HG03103 (cell line): ENCODE data around the gene EXD3.

Experiments used
- ATAC-seq: cut with Tn5 transposase; IDR thresholded peaks from one replicate; pipeline ENCODE4 v1.9.1; 2021; ENCODE audit warnings: low read depth; ENCODE audit not compliant: unreplicated experiment

The EXD3 gene

DNA sequence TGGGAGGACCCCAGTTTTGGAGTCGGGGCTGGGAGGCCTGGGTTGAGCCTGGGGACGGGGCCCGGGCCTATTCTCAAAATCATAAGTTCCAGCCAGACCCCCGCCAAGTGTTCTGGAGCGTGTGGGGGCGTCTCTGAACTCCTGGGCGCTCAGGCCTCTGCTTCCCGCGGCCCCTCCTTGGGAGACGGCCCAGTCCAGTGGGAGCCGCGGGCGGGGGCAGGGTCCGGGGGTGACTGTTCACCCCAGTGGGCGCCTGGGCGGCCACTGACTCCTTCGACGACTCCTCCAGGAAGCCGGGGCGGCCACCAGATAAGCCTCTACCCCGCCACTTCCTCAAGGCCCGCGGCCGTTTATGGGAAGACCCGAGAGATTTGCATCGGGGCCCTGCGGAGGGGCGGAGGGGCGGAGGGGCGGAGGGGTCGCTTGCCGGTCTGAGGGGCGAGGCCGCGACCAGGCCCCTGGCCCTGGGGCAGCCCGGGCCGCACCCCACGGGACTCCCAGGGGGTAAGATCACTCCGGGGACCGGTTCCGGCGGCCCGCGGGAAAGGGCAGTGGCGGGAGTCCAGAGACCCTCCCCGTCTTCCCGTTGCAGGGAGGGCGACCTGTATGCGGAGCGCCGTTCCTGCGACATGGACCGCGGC is 144.8 kb downstream of the EXD3 start:
- ATAC-seq, result no peak

- peak; percentile 50 for ATAC-seq
Measured at GRCh38 chr9:137277329-137278041, 145.5 kb downstream of the EXD3 start, which contains the start of gene TOR4A. TSS of gene TOR4A (plus strand) at chr9:137277726. CDS start at chr9:137278690, 964 bp downstream.

DNA sequence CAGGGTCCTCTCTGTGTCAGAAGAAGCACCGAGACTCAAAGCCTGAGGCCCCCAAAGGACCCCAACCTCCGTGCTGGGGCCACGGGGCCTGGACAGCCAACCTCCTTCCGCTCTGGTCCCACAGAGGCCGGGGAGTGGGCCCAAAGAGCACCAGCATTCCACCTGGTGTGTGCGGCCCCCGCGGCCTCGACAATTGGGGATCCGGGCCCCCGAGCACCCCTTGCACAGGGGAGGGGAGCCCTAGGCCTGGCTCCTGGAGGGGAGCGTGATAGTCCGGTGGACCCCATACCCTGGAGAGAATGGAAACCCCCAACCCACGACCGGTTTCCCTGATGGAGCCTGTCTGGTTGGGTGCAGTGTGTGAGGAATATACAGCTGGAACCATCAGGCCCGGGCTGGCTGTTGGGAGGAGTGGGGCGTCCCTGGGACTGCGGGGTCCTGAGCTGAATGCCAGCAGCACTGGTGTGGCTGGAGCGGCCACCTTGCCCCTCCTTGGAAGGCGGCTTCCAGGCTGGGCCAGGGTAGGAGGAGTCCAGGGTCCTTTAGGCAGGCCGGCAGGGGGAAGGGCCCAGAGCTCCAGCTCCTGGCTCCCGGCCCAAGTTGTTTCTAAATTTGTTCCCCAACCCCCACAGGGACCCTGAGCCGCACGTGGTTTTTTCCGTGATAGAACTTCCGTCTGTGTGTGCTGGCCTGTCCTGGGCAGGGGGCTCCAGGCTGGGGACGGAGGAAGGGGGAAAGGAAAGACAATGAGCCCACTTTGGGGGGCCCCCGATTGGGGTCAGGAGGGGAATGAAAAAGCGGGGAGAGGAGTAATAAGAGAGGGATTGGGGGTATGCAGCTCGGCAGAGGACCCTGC is 146.3 kb downstream of the EXD3 start:
- ATAC-seq, result no peak

- ATAC-seq, result no peak
Measured at GRCh38 chr9:137275588-137276472, 147.1 kb downstream of the EXD3 start.

GRCh38 chr9:137275203-137275587 is 147.8 kb downstream of the EXD3 start:
- no peak for ATAC-seq

DNA sequence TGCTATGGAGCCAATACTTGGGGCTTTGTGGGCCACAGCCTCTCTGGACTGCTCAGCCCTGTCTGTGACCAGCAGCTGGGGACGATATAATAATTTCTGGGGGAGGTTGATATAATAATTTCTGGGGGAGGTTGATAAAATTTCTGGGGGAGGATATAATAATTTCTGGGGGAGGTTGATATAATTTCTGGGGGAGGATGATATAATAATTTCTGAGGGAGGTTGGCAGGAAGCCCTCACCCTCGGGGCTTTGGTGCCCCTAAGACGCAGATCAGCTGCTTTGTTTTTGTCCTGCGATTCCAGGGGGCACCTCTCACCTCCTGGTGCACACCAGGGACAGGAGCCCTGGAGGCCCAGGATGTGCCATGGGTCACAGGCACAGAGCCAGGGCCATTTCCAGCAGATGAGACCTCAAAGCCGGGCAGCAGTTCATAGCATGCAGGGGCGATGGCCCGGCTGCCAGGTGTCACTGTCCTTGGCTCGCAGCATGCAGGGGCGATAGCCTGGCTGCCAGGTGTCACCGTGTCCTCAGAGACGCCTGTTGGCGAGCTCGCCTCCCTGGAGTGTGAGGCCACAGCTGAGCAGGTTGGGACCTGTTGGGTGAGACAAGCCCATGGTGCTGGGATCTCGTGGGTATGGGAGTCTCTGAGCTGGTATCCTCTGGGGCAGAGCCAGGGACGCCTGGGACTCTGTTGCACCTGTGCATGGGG is 149.2 kb downstream of the EXD3 start:
- ATAC-seq, result no peak

DNA sequence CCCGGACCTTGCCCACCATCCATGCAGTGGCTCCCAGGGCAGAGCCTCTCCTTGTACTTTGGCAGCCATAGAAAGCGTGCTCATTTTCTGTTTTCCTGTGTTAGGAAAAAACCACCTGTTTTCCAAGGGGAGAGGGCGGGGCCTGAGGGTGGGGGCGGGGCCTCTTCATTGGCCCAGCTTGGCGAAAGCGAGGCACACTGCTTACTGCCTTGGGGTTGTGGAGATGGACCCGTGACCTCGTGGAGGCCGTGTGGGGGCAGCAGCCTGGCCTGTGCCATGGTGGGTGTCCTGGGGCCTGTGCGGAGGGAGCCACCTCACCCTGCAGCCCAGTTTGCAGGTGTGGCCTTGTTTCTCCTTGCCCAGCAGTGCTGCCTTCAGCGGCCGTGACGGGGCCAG is 149.9 kb downstream of the EXD3 start:
- ATAC-seq, result no peak

DNA sequence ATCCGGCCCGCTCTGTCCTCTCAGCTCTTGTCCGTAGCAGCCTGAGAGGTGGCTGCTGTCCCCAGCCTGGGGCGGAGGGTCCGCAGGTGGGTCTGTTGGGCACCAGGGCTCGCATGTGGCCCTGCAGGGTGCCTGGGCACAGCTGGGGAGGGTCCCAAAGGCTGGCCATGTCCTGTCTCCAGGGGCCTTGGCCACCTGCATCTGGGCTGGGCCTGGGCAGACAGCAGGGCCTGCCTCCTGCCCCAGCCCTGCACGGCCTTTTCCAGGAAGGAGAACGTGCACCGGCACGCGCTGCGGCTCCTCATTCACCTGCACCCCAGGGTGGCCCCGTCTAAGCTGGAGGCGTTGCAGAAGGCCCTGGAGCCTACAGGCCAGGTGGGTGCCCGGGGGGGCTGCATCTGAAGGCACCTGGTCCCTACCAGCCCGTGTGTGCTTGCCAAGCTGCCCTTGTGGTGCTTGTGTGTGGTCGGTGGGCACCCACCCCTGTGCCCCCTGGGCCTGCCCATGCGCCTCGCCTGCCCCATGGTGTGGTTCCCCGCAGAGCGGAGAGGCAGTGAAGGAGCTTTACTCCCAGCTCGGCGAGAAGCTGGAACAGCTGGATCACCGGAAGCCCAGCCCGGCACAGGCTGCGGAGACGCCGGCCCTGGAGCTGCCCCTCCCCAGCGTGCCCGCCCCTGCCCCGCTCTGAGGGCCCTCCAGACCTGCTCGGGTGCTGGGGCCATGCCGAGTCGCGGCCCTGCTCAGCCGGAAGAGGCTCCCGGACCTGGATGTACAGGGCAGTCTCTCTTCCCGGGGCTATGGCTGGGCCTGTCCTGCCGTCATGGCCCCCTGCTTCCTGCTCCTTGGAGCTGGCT is 150.5 kb downstream of the EXD3 start:
- no peak for ATAC-seq

DNA sequence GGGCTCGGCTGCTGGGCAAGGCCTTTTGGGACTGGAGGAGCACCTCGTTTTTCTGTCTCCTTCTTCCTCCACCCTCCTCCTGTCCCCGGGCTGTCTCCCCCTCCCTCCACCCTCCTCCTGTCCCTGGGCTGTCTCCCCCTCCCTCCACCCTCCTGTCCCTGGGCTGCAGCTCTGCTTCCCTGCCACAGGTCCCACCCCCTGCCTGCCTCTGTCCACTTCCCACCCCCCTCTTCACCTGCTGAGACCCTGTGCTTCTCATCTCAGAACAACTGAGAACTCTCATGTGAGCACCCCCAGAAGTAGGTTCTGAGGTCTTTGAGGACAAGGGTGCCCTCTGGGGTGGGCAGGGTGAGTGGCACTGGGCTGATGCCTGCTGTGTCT is 151.3 kb downstream of the EXD3 start:
- ATAC-seq, result no peak

- no peak for ATAC-seq
Measured at GRCh38 chr9:137270929-137271695, 151.8 kb downstream of the EXD3 start.

GRCh38 chr9:137269231-137269772 is 153.7 kb downstream of the EXD3 start:
- no peak for ATAC-seq

DNA sequence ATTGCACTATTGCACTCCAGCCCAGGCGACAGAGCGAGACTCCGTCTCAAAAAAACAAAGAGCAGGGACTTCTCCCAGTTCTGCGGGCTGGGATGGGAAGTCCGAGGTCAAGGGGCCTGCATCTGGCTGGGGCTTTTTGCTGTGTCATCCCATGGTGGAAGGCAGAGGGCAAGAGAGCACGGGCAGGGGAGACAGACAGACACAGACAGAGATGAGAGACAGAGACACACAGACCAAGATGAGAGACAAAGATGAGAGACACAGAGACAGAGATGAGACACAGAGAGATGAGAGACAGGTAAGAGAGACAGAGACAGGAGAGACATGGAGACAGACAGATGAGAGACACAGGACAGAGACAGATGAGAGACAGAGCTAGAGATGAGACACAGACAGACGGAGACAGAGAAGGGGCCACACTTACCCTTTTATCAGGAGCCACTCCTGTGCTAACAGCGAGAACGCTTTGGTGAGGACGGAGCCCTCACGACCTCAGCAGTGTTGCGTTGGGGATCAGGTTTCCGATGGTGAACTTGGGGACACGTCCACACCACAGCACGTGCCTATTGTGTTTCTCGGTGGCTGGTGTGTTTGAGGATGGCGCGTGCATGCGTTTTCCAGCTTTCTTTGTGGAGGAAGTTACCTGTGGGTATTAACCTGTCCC is 154.3 kb downstream of the EXD3 start:
- ATAC-seq, result no peak

DNA sequence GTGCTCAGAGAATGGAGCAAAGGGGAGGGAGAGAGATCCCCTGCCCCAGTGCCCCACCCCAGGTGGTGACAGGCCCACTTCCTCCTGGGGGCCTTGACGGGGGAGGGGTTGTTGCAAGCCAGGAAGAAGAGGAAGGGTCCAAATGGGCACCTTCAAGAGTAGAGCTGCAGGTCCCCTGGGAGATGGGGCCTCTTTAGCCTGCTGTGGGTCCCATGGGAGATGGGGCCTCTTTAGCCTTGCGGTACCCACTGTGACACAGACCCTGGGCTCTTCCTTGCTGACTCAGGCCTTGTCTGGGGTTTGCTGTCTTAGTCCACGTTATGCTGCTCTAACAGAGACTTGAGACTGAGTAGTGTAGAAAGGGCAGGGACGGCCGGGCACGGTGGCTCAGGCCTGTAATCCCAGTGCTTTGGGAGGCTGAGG is 155.0 kb downstream of the EXD3 start:
- no peak for ATAC-seq

DNA sequence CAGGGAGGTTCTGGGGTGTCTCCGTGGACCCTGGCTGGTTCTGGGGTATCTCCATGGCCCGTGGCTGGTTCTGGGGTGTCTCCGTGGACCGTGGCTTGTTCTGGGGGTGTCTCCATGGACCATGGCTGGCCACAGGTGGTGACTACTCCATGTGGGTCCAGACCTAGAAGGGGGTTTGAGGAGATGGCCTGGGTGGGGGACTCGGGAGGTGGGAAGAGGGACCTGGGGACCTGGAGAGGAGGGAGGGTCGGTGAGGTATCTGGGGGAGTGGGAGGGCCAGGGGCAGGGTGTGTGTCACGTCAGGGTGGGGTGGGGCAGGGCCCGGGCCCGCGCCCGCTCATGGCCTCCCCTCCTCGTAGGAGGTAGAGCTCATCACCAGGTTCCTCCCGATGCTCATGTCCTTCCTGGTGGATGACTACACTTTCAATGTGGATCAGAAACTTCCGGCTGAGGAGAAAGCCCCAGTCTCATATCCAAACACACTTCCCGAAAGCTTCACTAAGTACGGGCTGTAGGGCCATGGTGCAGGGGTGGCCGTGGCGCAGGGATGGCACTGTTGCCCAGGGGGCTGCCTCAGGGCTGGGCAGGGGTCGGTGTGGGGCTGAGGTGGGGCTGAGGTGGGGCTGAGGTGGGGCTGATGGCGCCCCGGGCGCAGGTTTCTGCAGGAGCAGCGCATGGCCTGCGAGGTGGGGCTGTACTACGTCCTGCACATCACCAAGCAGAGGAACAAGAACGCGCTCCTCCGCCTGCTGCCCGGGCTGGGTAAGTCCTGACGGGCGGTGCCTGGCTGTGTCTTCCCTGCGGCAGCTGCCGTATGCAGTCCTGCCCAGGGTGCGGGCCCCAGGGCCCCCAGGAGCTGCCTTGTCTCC is 156.1 kb downstream of the EXD3 start:
- no peak for ATAC-seq

- ATAC-seq, result no peak
Measured at GRCh38 chr9:137266162-137266527, 156.8 kb downstream of the EXD3 start.

- ATAC-seq, result no peak
Measured at GRCh38 chr9:137265496-137266161, 157.3 kb downstream of the EXD3 start.
